Measurements from ENCODE around the gene MRPS14. TPM values are rescaled to one million over a fixed set of nuclear protein-coding genes. Genes with fewer than 3 reads are reported as not detected.

The MRPS14 gene
- total and polyA plus RNA-seq, 2 of the 4 experiments (the other 2 are of a cell fraction), result 22.0 to 23.1 TPM

DNA sequence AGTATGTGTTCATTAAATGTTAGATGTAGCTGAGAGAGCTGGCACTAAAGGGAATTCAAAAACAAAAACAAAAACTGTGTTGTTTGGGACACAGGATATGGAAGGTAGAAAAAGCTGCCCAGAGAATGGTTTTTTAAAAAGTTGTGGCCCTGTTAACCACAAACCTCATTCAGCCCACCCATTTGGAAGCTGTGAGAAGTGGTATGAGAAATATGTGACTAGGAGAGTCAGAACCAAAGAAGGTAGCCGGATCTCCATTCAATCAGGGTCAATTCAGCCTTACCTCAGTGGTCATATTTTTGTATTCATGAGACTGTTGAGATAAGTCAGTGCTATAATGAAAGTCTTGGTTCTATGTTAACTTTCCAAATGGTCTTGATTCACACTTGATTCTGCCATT, 53.2 kb downstream of the MRPS14 start:
- intact Hi-C loops (cut with micrococcal nuclease), result no loop called here
- H3K4ac ChIP-seq (ENCODE audit: low read depth, low read length), result no peak overlapping the region
- H4K5ac ChIP-seq (ENCODE audit: low read depth, low read length), result no peak overlapping the region
- no peak overlapping the region for H2AFZ ChIP-seq (replicated peaks; ENCODE audit: low read length, poor library complexity)
- H3K27me3 ChIP-seq (ENCODE audit: control insufficient read depth, insufficient read depth, low read length), result peaks cover 8% of the 10 kb centered on the region; the same call in 1 of the 2 replicates
- in situ Hi-C loops (cut with MboI; ENCODE audit: low sequenced_read_pairs), result no loop called here
- no peak for TF ChIP-seq RAD21 (IDR thresholded peaks at IDR 0.05; ENCODE audit: low read length)
- TF ChIP-seq MXI1 (IDR thresholded peaks at IDR 0.05; ENCODE audit: borderline replicate concordance, low read depth, low read length), result no peak
- TF ChIP-seq, protein P1, sequence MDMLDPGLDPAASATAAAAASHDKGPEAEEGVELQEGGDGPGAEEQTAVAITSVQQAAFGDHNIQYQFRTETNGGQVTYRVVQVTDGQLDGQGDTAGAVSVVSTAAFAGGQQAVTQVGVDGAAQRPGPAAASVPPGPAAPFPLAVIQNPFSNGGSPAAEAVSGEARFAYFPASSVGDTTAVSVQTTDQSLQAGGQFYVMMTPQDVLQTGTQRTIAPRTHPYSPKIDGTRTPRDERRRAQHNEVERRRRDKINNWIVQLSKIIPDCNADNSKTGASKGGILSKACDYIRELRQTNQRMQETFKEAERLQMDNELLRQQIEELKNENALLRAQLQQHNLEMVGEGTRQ (IDR thresholded peaks at IDR 0.05; ENCODE audit: low read depth, low read length), result no peak
- TF ChIP-seq RFX5 (IDR thresholded peaks at IDR 0.05; ENCODE audit: low read depth, low read length), result no peak
- TF ChIP-seq, protein P2, sequence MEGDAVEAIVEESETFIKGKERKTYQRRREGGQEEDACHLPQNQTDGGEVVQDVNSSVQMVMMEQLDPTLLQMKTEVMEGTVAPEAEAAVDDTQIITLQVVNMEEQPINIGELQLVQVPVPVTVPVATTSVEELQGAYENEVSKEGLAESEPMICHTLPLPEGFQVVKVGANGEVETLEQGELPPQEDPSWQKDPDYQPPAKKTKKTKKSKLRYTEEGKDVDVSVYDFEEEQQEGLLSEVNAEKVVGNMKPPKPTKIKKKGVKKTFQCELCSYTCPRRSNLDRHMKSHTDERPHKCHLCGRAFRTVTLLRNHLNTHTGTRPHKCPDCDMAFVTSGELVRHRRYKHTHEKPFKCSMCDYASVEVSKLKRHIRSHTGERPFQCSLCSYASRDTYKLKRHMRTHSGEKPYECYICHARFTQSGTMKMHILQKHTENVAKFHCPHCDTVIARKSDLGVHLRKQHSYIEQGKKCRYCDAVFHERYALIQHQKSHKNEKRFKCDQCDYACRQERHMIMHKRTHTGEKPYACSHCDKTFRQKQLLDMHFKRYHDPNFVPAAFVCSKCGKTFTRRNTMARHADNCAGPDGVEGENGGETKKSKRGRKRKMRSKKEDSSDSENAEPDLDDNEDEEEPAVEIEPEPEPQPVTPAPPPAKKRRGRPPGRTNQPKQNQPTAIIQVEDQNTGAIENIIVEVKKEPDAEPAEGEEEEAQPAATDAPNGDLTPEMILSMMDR (conservative IDR thresholded peaks at IDR 0.05; ENCODE audit: low read depth, low read length), result no peak
- TF ChIP-seq MAZ (IDR thresholded peaks at IDR 0.05; ENCODE audit: borderline replicate concordance, low read depth, low read length), result no peak
- TF ChIP-seq BHLHE40 (IDR thresholded peaks at IDR 0.05; ENCODE audit: low read depth, low read length), result no peak
- TF ChIP-seq CEBPB (IDR thresholded peaks at IDR 0.05; ENCODE audit: low read depth, low read length), result no peak
- TF ChIP-seq POLR2A (IDR thresholded peaks at IDR 0.05; ENCODE audit: low read depth, low read length), result no peak
- TF ChIP-seq CHD1 (IDR thresholded peaks at IDR 0.05; ENCODE audit: low read depth, low read length), result no peak
- TF ChIP-seq FOS (IDR thresholded peaks at IDR 0.05; ENCODE audit: low read depth, low read length), result no peak
- TF ChIP-seq MAFK (IDR thresholded peaks at IDR 0.05; ENCODE audit: low read depth, low read length), result no peak
- no peak for TF ChIP-seq RCOR1 (IDR thresholded peaks at IDR 0.05; ENCODE audit: insufficient replicate concordance, low read length)
- no peak for TF ChIP-seq SMC3 (IDR thresholded peaks at IDR 0.05; ENCODE audit: low read depth, low read length)
- TF ChIP-seq, protein P3, sequence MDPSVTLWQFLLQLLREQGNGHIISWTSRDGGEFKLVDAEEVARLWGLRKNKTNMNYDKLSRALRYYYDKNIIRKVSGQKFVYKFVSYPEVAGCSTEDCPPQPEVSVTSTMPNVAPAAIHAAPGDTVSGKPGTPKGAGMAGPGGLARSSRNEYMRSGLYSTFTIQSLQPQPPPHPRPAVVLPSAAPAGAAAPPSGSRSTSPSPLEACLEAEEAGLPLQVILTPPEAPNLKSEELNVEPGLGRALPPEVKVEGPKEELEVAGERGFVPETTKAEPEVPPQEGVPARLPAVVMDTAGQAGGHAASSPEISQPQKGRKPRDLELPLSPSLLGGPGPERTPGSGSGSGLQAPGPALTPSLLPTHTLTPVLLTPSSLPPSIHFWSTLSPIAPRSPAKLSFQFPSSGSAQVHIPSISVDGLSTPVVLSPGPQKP (IDR thresholded peaks at IDR 0.05; ENCODE audit: borderline replicate concordance, low read depth, low read length), result no peak
- no peak for TF ChIP-seq NFE2L2 (IDR thresholded peaks at IDR 0.05; ENCODE audit: low read depth, low read length)
- no peak overlapping the region for H2AK9ac ChIP-seq (replicated peaks; ENCODE audit: low read depth, low read length, poor library complexity)
- H4K91ac ChIP-seq (ENCODE audit: insufficient read depth, low read depth, low read length), result no peak overlapping the region
- CTCF ChIA-PET, result interaction anchor here (0.7 kb wide), 1 partner anchor 59 kb away, joined by 3 read pairs; no protein-coding TSS in a partner anchor
- DNase-seq (no peak), ATAC-seq (ENCODE audit: low read depth) (no peak)
- H3K4me3 ChIP-seq (ENCODE audit: insufficient read depth, low read depth, low read length), result no peak overlapping the region
- H3K56ac ChIP-seq (ENCODE audit: extremely low read depth, insufficient read depth, low read length), result no peak overlapping the region
- H2BK120ac ChIP-seq (ENCODE audit: low read depth, low read length), result no peak overlapping the region
- no peak overlapping the region for H3K9ac ChIP-seq (ENCODE audit: low read depth, low read length)
- no peaks in the 10 kb centered on the region for H3K9me3 ChIP-seq (ENCODE audit: control insufficient read depth, insufficient read depth, low read length)
- POLR2A ChIA-PET (ENCODE audit: unreplicated experiment), result no interaction called here
- no peak overlapping the region for H4K8ac ChIP-seq (ENCODE audit: low read depth in 2 of 2, low read length in 2 of 2)
- H2AK5ac ChIP-seq (ENCODE audit: low read depth, low read length), result no peak overlapping the region
- dilution Hi-C loops (cut with HindIII; ENCODE audit: low sequenced_read_pairs, unreplicated experiment), result no loop called here
- H3K27ac ChIP-seq (ENCODE audit: insufficient read depth, low read length), result no peak overlapping the region
- no TSS peak for BruUV-seq (replicated peaks)
- H2BK20ac ChIP-seq (ENCODE audit: low read depth, low read length), result no peak overlapping the region
- H3K4me2 ChIP-seq (ENCODE audit: low read depth, low read length), result no peak overlapping the region
- H3K23ac ChIP-seq (ENCODE audit: low read depth, low read length), result no peak overlapping the region
- no peaks in the 10 kb centered on the region for H3K9me1 ChIP-seq (ENCODE audit: insufficient read depth, low read length)
- no peak overlapping the region for H3K18ac ChIP-seq (ENCODE audit: low read depth, low read length)
- no peaks in the 10 kb centered on the region for H4K20me1 ChIP-seq (ENCODE audit: insufficient read depth, low read length)
- no peak overlapping the region for H2BK5ac ChIP-seq (ENCODE audit: low read depth, low read length, poor library complexity, severe bottlenecking)
- no peaks in the 10 kb centered on the region for H3K79me1 ChIP-seq (ENCODE audit: low read depth in 1 of 2, low read length in 2 of 2)
- no CpG with 5 or more reads among the region's 1 CpG for WGBS, 2 experiments (ENCODE audit: extremely low coverage in 2 of 2, insufficient read length in 1 of 2)
- H3K14ac ChIP-seq (replicated peaks; ENCODE audit: low read depth, low read length), result no peak overlapping the region
- no peaks in the 10 kb centered on the region for H3K36me3 ChIP-seq (ENCODE audit: control insufficient read depth, insufficient read depth, low read length)
- no peaks in the 10 kb centered on the region for H3K4me1 ChIP-seq (ENCODE audit: control insufficient read depth, insufficient read depth, low read length)
- no peak overlapping the region for H2BK15ac ChIP-seq (ENCODE audit: low read depth, low read length)

Measured in IMR-90 (cell line).